ENCODE results near the gene TTC23.

Gene TTC23

DNA sequence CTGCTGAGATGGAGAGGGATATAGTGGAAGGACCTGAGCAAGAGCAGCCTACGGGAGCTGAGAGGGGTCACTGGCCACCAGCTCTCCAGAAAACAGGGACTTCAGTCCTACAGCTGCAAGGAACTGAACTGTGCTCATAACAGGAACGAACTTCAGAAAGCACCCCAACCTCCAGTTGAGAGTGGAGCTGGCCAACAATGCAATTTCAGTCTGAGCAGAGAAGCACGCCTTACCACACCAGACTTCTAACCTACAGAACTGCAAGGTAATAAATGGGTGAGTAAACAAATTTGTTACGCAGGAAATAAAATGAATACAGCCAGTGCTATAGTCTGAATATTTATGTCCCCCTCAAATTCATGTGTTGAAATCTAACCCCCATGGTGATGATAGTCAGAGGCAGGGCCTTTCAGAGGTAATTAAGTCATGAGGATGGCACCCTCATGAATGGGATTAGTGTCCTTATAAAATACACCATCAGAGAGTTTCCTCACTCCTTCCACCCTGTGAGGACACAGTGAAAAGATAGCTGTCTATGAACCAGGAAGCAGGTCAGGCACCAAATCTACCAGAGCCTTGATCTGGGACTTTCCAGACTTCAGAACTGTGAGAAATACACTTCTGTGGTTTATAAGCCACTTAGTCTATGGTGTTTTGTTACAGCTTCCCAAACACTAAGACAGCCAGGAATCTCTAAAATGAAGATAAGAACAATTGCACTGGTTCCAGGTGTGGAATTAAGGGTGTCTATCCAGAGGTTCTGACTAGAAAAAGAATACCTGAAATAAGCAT lies 85.9 kb downstream of the TTC23 start:
- no peak for DNase-seq

DNA sequence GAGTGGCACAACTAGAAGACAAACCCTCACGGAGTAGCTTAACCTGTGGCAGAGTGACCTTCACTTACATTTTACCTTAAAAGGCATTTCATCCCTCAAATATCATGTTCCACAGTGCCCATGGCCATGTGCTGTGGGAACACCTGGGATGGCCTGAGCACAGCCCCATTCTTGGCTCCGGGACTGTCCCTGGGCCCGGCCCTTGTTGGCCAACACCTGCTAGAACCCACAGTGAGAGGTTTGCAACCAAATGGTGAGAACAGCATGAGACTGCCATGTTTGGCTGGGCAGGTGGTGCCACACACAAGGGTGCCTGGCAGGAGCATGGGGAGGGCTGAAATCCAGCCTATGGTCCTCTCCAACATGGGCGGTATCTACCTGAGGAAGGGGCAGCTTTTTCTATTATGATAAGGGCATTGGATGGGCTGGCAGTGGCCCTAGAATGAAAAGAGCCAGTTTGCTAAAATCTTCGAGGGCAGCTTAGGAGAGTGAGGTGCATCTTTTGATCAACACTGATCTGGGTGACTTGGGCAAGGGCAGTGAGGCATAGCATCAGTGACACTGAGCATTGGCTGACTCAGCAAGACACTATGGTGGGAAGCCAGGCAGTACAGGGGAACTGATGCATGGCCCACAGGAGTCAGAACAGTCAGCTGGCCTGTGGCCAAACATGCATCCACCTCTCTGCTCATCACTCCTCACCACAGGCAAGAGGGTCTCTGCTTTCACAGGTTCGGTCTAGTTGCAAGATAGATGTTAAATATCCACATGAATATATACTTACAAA lies 90.6 kb downstream of the TTC23 start:
- no peak for DNase-seq

DNA sequence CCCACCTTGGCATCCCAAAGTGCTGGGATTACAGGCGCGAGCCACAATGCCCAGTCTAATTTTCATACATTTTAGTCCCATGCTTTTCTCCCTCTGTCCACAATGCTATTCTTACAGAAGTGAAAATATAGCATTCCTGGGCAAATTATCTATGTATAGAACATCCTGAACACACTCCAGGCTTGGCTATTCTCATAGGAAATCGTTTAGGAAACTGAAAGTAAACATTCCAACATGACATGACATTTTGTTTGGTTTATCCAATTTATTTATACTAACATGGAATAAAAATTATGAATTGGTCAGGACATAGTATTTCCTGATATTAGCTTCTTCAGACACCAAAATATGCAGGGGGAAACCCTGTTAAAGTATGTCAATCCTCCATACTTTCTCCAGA lies 91.9 kb downstream of the TTC23 start:
- DNase-seq, result no peak

DNA sequence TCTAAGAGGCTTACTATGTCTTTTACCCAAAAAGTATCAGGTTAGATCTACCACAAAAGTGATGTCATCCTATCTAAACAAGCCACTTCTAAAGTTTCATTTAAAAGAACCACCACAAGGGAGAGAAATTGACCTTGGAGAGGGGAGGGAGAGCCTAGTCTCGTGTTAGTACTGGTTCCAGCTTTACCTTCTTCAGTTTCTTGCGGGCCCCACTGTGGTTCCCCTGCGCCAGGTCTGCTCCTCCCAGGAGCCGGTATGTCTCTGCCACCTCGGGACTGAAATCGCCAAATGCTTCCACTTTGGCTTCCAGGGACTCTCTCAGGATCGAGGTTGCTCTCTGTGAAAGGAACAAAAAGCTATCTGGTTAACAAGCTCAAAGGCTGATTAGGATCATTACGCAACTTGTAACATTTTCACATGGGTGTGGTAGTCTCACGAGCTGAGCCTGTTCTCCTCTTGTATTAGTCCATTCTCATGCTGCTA lies 93.4 kb downstream of the TTC23 start:
- no peak for DNase-seq

DNA sequence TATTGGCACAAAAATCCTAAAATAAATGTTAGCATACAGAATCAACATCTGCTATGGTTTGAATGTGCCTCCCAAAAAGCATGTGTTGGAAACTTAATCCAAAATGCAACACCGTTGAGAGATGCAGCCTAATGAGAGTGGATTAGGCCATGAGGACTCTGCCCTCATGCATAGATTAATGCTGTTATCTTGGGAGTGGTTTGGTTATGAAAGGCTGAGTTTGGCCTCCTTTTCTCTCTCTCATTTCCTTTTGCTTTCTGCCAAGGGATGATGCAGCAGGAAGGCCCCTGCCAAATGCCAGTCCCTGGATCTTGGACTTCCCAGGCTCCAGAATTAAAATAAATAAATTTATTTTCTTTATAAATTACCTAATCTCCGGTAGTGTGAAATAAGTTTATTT lies 95.1 kb downstream of the TTC23 start:
- no peak for DNase-seq

DNA sequence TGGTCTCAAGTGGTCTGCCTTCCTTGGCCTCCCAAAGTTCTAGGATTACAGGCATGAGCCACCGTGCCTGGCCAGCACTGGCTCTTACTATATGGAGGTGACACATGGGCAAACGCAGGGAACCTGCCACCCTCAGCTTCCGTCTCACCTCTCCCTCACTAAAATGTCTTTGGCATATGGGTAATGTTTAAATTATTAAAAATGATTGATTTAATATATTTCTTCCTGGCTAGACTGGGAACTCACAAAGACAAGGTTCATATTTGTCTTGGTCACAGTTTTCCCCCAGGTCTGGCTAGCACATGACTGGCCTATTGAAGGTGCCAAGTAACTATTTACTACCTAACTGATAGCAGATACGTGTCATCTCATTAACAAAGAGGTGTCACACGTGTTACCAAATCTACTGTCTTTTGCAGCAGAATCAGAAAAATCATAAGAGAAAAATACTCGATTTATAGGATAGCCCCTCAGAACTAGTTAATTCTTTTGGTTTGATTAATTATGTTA lies 96.3 kb downstream of the TTC23 start:
- no peak for DNase-seq

DNA sequence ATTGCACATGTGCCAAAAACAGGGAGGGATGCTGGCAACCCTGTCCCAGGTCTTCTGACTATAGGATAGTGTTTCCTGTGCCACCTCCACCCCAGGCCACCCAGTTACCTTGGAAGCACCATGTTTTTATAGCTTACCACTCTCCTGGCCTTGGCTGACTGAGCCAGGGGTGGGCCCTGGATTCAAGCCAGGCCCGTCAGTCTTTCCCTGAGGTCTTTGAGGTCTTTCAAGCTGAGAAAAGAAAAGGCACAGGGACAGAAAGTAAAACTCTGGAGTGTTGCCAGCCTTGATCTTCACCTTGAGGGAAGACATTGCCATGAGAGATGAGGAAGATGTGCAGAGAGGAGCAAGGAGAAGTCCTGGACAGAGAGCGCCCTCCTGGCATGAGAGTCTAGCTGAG lies 98.2 kb downstream of the TTC23 start:
- DNase-seq, result no peak

DNA sequence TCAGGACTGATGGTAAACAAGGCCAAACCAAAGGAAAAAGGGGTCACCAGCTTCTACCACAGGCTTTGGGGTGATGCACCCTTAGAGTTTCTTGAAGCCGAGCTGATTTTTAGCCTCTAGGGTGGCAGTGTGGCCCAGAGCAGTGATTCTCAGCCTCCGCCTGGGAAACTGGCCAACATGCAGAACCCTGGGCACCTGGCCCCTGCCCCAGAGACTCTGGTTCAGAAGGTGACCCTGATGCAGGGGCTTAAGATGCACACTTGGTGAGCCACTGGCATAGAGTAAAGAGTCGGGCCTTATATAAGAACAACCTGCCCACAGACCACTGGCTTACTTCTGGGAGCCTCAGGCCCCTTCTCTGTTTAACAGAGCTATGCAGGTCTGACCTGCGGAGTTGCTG lies 100.0 kb downstream of the TTC23 start:
- DNase-seq, result no peak

DNA sequence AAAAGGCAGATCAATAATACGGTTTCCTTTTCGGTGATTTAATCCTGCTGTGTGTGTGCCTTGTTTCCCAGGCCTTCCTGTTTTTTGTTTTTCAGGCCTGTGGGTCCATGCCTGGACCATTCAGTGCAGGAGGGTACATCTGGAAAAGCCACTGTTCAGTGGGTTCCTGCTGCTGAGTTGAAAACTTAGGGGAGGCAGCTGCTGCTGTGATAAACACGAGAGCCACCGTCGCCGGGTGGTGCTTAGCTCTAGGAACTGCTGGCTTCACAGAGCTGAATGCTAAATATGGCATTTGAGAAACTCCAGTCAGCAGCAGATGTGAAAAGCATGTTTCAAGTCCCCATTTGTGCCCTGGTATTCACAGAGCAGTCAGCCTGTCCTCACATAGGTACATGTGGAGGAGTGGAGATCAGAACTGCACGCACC lies 100.5 kb downstream of the TTC23 start:
- DNase-seq, result no peak

DNA sequence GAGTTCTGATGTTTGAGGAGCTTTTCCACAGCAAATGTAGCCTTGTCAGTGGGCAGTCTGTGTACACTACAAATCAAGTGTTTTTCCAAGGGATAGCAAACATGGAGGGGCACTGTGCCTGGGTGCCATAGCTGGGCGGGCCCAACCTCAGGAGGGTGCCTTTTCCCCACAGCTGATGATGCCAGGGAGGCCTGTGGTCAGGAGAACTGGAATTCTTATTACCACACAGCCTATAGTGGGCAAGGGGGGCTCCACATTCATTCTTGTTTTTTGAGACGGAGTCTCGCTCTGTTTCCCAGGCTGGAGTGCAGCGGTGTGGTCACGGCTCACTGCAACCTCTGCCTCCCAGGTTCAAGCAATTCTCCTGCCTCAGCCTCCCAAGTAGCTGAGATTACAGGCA lies 102.7 kb downstream of the TTC23 start:
- DNase-seq, result no peak

DNA sequence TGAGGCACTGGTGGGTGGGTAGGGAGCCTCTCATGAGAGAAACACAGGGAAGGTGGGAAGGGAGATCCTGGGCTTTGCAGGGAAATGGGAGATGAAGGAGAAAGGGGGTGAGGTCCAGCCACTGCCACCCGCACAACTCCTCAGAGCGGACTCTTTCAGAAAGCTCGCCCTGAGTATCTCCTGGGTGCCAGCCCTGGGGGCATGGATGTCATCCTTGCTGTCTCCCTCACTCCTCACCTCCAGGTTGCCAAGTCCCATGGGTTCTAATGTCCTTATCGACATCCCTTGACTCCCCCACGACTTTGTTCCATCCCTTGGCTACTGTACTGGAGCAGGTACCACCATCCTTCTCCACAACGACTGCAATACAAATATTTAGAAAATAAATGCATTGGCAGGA lies 103.6 kb downstream of the TTC23 start:
- DNase-seq, result no peak

DNA sequence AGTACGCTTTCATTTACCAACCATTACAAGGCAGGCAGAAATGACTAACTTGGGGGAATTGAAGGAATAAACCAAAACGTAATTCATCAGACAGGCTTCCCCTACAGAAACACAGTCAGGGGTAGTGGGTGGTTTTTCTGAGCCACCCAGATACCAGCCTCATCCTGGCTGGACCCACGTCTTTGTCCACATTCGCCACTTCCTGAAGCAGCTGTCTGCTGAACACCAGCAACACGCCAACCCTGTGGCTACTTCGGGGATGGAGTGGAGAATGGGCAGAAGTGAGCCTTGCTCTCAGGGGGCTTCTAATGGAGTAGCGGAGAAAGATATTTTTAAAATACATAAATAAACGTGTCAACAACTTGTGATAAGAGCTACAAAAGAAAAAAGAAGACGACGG lies 104.4 kb downstream of the TTC23 start:
- DNase-seq, result no peak

DNA sequence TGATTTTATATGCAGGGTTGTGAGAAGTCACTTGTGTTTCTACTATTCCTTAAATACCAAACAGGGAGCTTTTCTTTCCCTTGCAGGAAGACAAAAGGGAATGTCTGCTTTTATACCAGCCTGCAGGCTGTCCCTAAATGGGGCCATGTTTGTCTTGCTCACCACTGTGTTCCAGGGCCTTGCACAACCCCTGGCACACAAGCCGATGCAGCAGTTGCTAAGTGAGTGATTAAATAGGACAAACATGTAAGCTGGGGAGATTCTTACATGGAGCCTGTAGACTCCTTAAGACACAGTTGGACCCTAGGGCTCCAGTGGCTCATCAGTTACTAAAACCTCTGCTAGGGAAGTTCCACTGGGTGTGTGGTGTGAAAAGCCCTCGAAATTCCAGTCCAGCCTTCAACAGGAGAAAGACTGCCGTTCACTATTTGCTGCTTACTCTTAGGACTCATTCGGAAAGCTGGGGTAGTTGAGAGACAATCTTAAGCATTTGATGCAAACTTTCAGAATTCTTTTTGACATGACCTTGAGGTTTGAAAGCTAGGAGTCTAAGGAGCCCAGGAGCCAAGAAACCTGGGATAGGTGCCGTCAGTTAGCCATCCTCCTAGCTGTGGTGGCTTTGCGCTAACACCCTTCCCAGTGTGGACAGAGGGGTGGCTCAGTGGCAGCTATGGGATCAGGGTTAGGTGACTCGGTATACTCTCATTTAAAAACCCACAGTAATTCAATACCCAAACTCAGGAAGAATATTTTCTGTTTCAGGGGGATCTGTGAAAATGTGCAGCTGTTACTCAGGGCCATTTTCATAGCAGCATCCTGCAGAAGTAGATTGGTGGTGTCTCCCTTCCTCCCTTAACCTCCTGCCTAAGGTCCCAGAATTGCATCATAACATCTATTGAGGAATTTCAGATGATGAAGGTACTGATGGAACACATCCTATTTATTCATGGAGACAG lies 105.4 kb downstream of the TTC23 start:
- no peak for DNase-seq

DNA sequence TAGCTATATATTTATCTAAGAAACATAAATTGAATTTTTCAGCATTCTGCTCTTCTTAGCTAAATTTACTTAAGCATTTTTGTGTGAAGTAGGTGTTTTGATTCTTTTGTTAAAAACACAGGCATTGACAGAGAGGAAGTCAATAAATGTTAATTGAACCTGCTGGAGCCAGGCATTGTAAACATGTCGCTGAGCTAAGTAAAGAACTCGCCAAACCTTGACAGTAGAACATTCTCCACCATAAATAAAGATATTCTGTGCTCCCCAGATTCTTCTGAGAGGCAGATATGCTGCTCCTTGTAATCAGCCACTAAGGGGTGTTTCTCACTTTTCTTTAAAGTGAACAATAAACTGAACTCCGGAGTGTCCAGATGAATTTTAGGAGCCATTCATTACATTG lies 106.1 kb downstream of the TTC23 start:
- DNase-seq, result no peak

DNA sequence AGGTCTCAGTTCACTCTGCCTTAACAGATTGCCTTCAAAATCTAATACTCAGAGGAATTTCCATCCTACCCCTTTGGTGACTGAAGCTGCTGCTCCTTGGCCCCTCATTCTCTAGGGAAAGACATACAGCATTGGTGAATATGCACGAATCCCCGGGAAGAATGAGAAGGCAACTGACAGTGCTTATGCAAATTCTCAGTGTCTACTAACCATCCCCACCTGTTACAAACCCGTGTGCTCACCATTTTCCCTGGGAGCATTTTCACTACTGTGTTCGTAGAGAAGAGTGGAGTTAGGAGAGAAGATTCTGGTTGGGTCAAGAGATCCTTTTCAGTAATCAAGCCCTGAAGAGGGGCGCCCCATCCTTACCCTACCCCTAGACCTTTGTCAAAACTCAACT lies 106.8 kb downstream of the TTC23 start:
- no peak for DNase-seq

DNA sequence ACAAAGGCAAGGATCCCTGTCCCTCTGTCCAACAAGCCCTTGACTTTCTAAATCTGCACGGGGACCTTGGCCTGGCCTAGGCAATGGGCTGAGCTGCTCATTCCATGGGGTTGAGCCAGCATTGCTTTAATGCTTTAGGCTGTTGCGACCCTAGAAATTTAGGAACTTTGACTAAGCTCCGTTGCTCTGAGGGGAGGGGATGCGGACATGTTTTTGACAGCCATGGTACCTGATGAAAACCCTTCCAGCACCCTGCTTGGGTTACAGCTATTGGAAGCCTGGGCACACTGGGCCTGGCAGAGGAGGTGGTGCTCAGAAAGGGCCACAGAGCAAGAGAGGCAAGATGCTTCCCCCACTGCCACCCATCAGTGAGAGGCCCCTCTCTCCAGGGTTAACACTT lies 107.4 kb downstream of the TTC23 start:
- no peak for DNase-seq

DNA sequence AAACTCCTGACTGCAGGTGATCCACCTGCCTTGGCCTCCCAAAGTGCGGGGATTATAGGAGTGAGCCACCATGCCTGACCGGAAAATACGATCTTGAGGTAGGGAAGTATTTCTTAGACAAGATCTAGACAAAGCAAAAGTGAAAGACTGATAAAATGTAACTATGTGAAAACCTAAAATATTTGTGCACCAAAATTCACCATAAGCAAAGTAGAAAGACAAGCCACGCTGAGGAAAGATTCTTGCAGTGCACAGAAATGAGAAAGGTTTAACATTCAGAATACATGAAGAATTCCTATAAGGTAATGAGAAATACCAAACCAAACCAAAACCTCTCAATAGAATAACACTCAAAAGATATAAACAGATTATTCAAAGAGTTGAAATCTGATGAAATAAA lies 108.8 kb downstream of the TTC23 start:
- no peak for DNase-seq

DNA sequence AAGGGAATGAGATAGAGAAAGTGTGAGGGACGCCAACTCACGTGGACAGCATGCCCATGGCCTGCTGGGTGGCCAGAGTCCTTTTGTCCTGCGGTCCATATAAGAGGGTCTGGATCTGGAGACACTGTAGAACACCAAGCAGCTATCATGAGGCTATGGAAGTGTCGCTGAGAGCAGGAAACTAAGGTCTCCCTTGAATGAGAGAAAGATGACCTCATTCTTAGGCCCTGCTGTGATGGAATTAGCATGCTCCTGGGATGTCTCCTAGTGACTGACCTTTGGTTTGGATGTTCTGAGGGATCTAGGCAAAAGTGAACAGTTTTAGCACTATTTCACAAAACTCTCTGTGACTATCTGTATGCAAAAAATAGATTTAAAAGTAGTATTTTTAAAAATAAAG lies 110.1 kb downstream of the TTC23 start:
- no peak for DNase-seq

DNA sequence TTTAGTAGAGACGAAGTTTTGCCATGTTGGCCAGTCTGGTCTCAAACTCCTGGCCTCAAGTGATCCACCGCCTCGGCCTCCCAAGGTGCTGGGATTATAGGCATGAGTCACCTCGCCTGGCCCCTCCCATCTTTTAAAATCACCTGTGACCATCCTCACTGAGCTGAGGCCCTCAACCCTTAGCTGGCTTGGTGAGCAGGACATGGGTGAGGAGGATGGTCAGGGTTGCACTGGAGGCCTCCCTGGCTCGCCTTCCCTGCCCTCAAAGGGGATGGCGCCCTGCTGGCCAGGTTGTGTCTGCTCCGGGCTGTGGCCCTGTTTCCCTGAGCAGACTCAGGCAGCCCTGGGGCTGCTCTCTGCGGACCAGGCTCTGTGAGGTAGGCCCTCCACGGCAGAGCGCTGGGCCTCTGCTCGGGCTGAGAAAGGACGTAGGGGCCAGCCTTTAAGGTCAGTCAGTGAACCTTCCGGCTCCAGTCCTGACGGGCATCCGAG lies 110.8 kb downstream of the TTC23 start:
- no peak for DNase-seq

DNA sequence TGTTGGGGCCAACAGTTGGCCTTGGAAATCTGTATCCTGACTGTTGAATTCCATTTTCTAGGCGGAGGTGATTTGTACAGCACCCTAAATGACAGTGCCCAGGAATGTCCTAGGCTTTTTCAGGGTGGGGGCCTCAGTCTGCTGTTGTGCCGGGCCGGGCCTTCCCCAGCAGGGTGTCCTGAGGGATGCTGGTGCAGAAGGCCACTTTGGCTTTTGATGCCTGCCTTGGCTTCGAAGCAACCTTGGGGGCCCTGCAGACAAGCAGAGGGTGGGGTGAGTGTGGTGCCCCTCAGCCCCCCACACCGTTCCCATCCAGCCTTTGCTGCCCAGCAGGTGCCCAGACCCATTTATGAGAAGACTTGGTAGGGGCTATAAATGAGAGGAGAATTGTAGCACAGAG lies 111.5 kb downstream of the TTC23 start:
- DNase-seq, result no peak

DNA sequence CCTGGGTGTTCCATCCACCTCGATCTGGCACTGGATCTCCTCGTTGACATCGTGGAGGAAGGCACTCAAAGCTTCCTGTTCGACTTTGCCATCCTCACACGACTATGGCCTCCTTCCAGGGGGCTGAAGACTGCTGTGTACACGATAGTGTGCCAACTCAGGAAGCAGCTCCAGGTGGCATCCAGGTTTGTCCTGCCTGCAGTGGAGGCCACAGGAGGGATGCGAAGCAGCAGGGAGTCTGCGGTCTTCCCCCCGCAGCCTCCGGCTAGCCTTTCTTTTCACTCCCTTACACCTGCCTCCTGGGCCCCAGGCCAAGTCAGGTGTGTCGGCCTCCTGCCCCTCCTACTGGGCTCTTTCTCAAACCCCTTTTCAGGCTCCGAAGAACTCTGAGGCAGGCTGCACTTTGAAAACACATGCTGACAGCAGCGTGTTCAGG lies 112.3 kb downstream of the TTC23 start:
- no peak for DNase-seq

DNA sequence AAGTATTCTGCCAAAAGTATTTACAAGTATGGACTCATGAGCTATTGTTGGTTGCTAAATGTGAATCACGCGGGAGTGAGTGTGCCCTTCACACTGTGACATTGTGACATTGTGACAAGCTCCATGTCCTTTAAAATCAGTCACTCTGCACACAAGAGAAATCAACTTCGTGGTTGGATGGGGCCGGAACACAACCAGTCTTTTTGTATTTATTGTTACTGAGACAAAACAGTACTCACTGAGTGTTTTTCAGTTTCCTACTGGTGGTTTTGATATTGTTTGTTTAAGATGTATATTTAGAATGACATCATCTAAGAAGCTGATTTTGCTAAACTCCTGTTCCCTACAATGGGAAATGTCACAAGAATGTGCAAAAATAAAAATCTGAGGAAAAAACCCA lies 114.2 kb downstream of the TTC23 start:
- DNase-seq, result no peak

Data from cortex of kidney (tissue), 1 donor.